Sigmoid colon (tissue), 7 donors: ENCODE measurements around the gene PDGFRB. TPM values are rescaled to one million over a fixed set of nuclear protein-coding genes. Genes with fewer than 3 reads are reported as not detected.

Experiments used
- DNase-seq: peaks from one replicate; pipeline ENCODE4 v3.0.0-alpha.2; 2019
- H3K27ac ChIP-seq, 4 donors: fragments of 200-600 bp; sonication (generic); one replicate each; pipeline ENCODE4 v1.5.1; 2016 to 2019; ENCODE audit warnings: mild to moderate bottlenecking in 1 of 4
- H3K27me3 ChIP-seq, 3 donors: fragments of 200-600 bp; sonication (generic); one replicate each; pipeline ENCODE4 v1.5.1; 2019; ENCODE audit warnings: mild to moderate bottlenecking in 1 of 3
- H3K36me3 ChIP-seq, 4 donors: fragments of 200-600 bp; sonication (generic); one replicate each; pipeline ENCODE4 v1.5.1; 2016 to 2019
- H3K4me1 ChIP-seq, 4 donors: fragments of 200-600 bp; sonication (generic); one replicate each; pipeline ENCODE4 v1.5.1; 2017 to 2019
- H3K4me3 ChIP-seq, 4 donors: fragments of 200-600 bp; sonication (generic); one replicate each; pipeline ENCODE4 v1.5.1; 2017 to 2019; ENCODE audit warnings: mild to moderate bottlenecking in 2 of 4, moderate library complexity in 1 of 4
- H3K9me3 ChIP-seq, 4 donors: fragments of 200-600 bp in 3 of 4; sonication (generic) in 3 of 4; one replicate each; pipeline versions ENCODE4 v1.5.1 to v1.6.1; 2013 to 2019
- CTCF ChIP-seq, 4 experiments: fragments of 450-650 bp in 3 of 4; fragments of 200-600 bp in 1 of 4; IDR thresholded peaks; one replicate each; pipeline ENCODE4 v1.5.1; 2016 to 2019; ENCODE audit warnings: antibody characterized with exemption in 4 of 4, mild to moderate bottlenecking in 3 of 4, moderate library complexity in 2 of 4
- EP300 ChIP-seq, 4 donors: sonication (generic); formaldehyde crosslinking; IDR thresholded peaks; one replicate each; pipeline ENCODE4 v1.6.1; 2017; ENCODE audit warnings: antibody characterized with exemption in 4 of 4
- POLR2A ChIP-seq, 2 donors: fragments of 450-650 bp; IDR thresholded peaks; one replicate each; pipeline ENCODE4 v1.6.1; 2016; ENCODE audit warnings: antibody characterized with exemption in 2 of 2, mild to moderate bottlenecking in 2 of 2, moderate library complexity in 2 of 2
- POLR2AphosphoS5 ChIP-seq, 4 donors: sonication (generic); formaldehyde crosslinking; IDR thresholded peaks; one replicate each; pipeline ENCODE4 v1.6.1; 2017; ENCODE audit warnings: antibody characterized with exemption in 4 of 4
- WGBS, 2 donors: extraction: QIAGEN DNeasy Blood & Tissue Kit; methylation state at CpG; one replicate each; pipeline ENCODE4 v1.1.7; 2013; 5-methylcytosine and 5-hydroxymethylcytosine counted together
- intact Hi-C: fragments of 100-400 bp; cut with DNase I; formaldehyde crosslinking; loops from one replicate; pipeline ENCODE4 v1.15.1; 2023
- polyA plus RNA-seq, 3 donors: library from polyadenylated mRNA; stranded (reverse); fragments of 200-250 nt; gene quantifications; one replicate each; pipeline ENCODE4 v1.2.3, GENCODE V29; 2013
- total RNA-seq, 4 donors: library from RNA; depleted of rRNA; stranded (reverse); fragments of >200 nt; gene quantifications; one replicate each; pipeline ENCODE4 v1.1.0, GENCODE V29; 2016
- donor health status: healthy with polysubstance abuse.
- donor health status: Bipolar disorder and iron deficiency.
- donor health status: healthy.

Gene PDGFRB
- total and polyA plus RNA-seq, 7 donors: 3.9 to 104 (median 54.9) TPM

GRCh38 chr5:150068961-150069645 lies 86.5 kb downstream of the PDGFRB start:
- no peak overlapping the region for H3K27ac ChIP-seq
- 87 to 88% methylated on average over 12 of the region's 12 CpGs for WGBS, 2 donors
- intact Hi-C loops: no loop called here
- H3K4me3 ChIP-seq: no peak overlapping the region
- no peaks in the 10 kb centered on the region for H3K4me1 ChIP-seq
- no peaks in the 10 kb centered on the region for H3K36me3 ChIP-seq
- H3K27me3 ChIP-seq: no peaks in the 10 kb centered on the region
- H3K9me3 ChIP-seq: no peaks in the 10 kb centered on the region
- TF ChIP-seq POLR2A (IDR thresholded peaks at IDR 0.05): no peak
- no peak for TF ChIP-seq POLR2AphosphoS5 (IDR thresholded peaks at IDR 0.05)
- no peak for TF ChIP-seq EP300 (IDR thresholded peaks at IDR 0.05)
- TF ChIP-seq CTCF (IDR thresholded peaks at IDR 0.05): no peak
- peak; percentile 13 for DNase-seq

GRCh38 chr5:150068472-150068871 lies 87.2 kb downstream of the PDGFRB start:
- H3K9me3 ChIP-seq: no peaks in the 10 kb centered on the region
- no peaks in the 10 kb centered on the region for H3K4me1 ChIP-seq
- H3K27me3 ChIP-seq: no peaks in the 10 kb centered on the region
- H3K4me3 ChIP-seq: no peak overlapping the region
- no peak for TF ChIP-seq POLR2AphosphoS5 (IDR thresholded peaks at IDR 0.05)
- TF ChIP-seq POLR2A (IDR thresholded peaks at IDR 0.05): no peak
- no peak for TF ChIP-seq EP300 (IDR thresholded peaks at IDR 0.05)
- no peak for TF ChIP-seq CTCF (IDR thresholded peaks at IDR 0.05)
- no peak overlapping the region for H3K27ac ChIP-seq
- H3K36me3 ChIP-seq: no peaks in the 10 kb centered on the region
- peak; percentile 53 for DNase-seq
- 39 to 64% methylated on average over 4 of the region's 4 CpGs for WGBS, 2 donors
- intact Hi-C loops: no loop called here

GRCh38 chr5:150068071-150068470 lies 87.6 kb downstream of the PDGFRB start:
- Histone ChIP-seq H3K4me1 (no peaks in the 10 kb centered on the region), H3K4me3 (no peak overlapping the region), H3K36me3 (no peaks in the 10 kb centered on the region), H3K27me3 (no peaks in the 10 kb centered on the region), H3K9me3 (no peaks in the 10 kb centered on the region), H3K27ac (no peak overlapping the region)
- DNase-seq: peak; percentile 56
- intact Hi-C loops: no loop called here
- 94% methylated on average over 6 of the region's 6 CpGs for WGBS, 2 donors
- TF ChIP-seq POLR2AphosphoS5 (IDR thresholded peaks at IDR 0.05) (no peak), POLR2A (IDR thresholded peaks at IDR 0.05) (no peak), CTCF (IDR thresholded peaks at IDR 0.05) (no peak), EP300 (IDR thresholded peaks at IDR 0.05) (no peak)

- Histone ChIP-seq H3K9me3 (no peaks in the 10 kb centered on the region), H3K27me3 (no peaks in the 10 kb centered on the region), H3K4me1 (no peaks in the 10 kb centered on the region), H3K36me3 (no peaks in the 10 kb centered on the region), H3K27ac (no peak overlapping the region), H3K4me3 (no peak overlapping the region)
- 79 to 89% methylated on average over 6 of the region's 6 CpGs for WGBS, 2 donors
- intact Hi-C loops: no loop called here
- peak; percentile 33 for DNase-seq
- TF ChIP-seq POLR2AphosphoS5 (IDR thresholded peaks at IDR 0.05): no peak
Measured at GRCh38 chr5:150067405-150067960, 88.2 kb downstream of the PDGFRB start.

GRCh38 chr5:150066901-150067396 lies 88.7 kb downstream of the PDGFRB start:
- H3K4me1 ChIP-seq: no peaks in the 10 kb centered on the region
- intact Hi-C loops: no loop called here
- DNase-seq: peak; percentile 17
- TF ChIP-seq POLR2AphosphoS5 (IDR thresholded peaks at IDR 0.05) (no peak), EP300 (IDR thresholded peaks at IDR 0.05) (no peak), POLR2A (IDR thresholded peaks at IDR 0.05) (no peak), CTCF (IDR thresholded peaks at IDR 0.05) (no peak)
- H3K4me3 ChIP-seq: no peak overlapping the region
- H3K36me3 ChIP-seq: no peaks in the 10 kb centered on the region
- 67 to 85% methylated on average over 2 of the region's 2 CpGs for WGBS, 2 donors
- H3K27ac ChIP-seq: peak overlapping the region in 1 of 4 donors; percentile 3
- H3K27me3 ChIP-seq: no peaks in the 10 kb centered on the region
- H3K9me3 ChIP-seq: no peaks in the 10 kb centered on the region
